Esophagus squamous epithelium (tissue), 4 donors: Measurements from ENCODE around the gene EDEM1.

Experiments
- CTCF ChIP-seq, 6 experiments: fragments of 450-650 bp in 4 of 6; fragments of 200-600 bp in 2 of 6; sonication (generic) in 2 of 6; IDR thresholded peaks; one replicate each; pipeline ENCODE4 v1.5.1; 2016 to 2019; ENCODE audit warnings: antibody characterized with exemption in 6 of 6, mild to moderate bottlenecking in 4 of 6, moderate library complexity in 4 of 6
- POLR2A ChIP-seq, 4 donors: fragments of 450-650 bp; IDR thresholded peaks; one replicate each; pipeline ENCODE4 v1.6.1; 2017; ENCODE audit warnings: antibody characterized with exemption in 4 of 4, mild to moderate bottlenecking in 4 of 4, moderate library complexity in 3 of 4

GRCh38 chr3:5254281-5255048 lies 67.0 kb downstream of the EDEM1 start:
- TF ChIP-seq CTCF (IDR thresholded peaks at IDR 0.05), result no peak
- no peak for TF ChIP-seq POLR2A (IDR thresholded peaks at IDR 0.05)
